H1 (cell line): ENCODE data around the gene NHS. TPM values are rescaled to one million over a fixed set of nuclear protein-coding genes. Genes with fewer than 3 reads are reported as not detected.

Source experiments
- CBX8 ChIP-seq: fragments of 300-800, 300-1000 bp; sonication (generic); IDR thresholded peaks from 2 replicates; pipeline ENCODE4 v1.7.1; 2016; ENCODE audit warnings: low read depth, low read length, borderline replicate concordance
- JUND ChIP-seq: IDR thresholded peaks from 2 replicates; pipeline ENCODE4 v1.6.1; 2011; ENCODE audit warnings: mild to moderate bottlenecking, improper control_type of control experiment, low read length
- SIX5 ChIP-seq: IDR thresholded peaks from 2 replicates; pipeline ENCODE4 v1.6.1; 2011; ENCODE audit warnings: mild to moderate bottlenecking, low read depth, low read length
- polyA plus RNA-seq, 7 experiments: library from polyadenylated mRNA; depleted of rRNA in 3 of 7; stranded (reverse) in 5 of 7; unstranded in 2 of 7; fragments of >200 nt in 5 of 7; fragments of 200-250 nt in 2 of 7; gene quantifications; 1 replicate in 5 of 7; 2 replicates in 1 of 7; 4 replicates in 1 of 7; pipeline versions ENCODE4 v1.2.1 to v1.2.3, GENCODE V29; 2011 to 2013; ENCODE audit warnings: missing spikeins in 2 of 7, mixed read lengths in 2 of 7
- total RNA-seq: library from RNA; stranded (reverse); fragmentation: NEBNext Ultra II Directional; extraction: Animal tissue kit (Norgen Biotek cat#: 25700); gene quantifications from 2 replicates; pipeline ENCODE4 v1.2.1, GENCODE V29; 2021

Gene NHS
- total and polyA plus RNA-seq, 2 of the 8 experiments (the other 6 are each of a cell fraction or from before 2014, with no cell fraction given): 2.2 to 6.7 TPM

DNA sequence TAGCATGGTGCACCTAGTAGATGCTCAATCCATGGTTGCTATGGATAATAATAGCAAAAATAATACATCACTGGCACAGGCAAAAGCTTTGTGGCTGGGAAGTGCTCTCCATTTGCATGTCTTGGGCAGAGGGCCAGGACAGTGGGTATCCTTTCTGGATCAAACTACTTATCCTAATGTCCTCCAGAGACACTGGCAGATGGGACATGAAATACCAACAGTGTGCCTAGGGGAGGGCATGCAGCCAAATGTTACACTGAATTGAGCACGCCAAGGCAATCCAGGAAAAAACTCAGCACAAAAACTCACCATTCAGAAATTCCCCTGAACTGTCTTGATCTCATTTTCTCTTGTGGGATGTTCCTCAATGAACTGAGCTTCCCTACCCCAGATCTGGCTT is 263.7 kb downstream of the NHS start (continued):
- TF ChIP-seq SIX5 (no peak), JUND (no peak), CBX8 (no peak)
